ENCODE measurements around the gene PDE4C. TPM values are rescaled to one million over a fixed set of nuclear protein-coding genes. Genes with fewer than 3 reads are reported as not detected.

Gene PDE4C
- total RNA-seq, 2 experiments from 2014 or later: 1.4 TPM; not detected in 1

DNA sequence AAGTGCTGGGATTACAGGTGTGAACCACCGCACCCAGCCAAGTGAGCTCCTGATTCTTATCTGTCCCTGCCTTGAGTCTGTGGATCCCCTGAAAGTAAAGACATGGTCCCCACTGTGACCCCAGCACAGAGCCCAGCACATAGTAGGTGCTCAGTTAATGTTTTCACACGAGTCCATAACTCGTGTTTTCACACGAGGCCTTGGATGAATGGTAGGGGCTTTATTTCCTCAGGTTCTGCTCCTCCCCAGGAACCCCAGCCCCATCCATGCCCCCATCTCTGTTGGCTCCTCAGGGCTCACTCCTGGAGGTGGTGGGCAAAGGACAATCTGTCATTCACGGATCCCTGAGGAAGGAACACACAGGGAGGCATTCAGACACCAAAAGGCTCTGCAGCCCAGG, 23.6 kb upstream of the PDE4C start:
- Histone ChIP-seq H3K9me2 (ENCODE audit: insufficient read depth, low read length) (no peaks in the 10 kb centered on the region), H3K9me3 (ENCODE audit: low read length) (no peaks in the 10 kb centered on the region), H3K27ac (ENCODE audit: low read depth, low read length, poor library complexity, severe bottlenecking) (no peak overlapping the region), H4K20me1 (ENCODE audit: insufficient read depth, low read length) (no peaks in the 10 kb centered on the region), H3K79me2 (ENCODE audit: insufficient read depth, low read depth, low read length) (no peaks in the 10 kb centered on the region), H3K36me3 (ENCODE audit: insufficient read depth, low read length) (no peaks in the 10 kb centered on the region), H3K4me3 (ENCODE audit: low read depth, low read length, poor library complexity, severe bottlenecking) (no peak overlapping the region), H2AFZ (ENCODE audit: low read length) (no peak overlapping the region), H3K4me1 (ENCODE audit: insufficient read depth, low read length, poor library complexity, severe bottlenecking) (peaks cover 16% of the 10 kb centered on the region), H3K4me2 (ENCODE audit: low read length) (no peak overlapping the region)
- intact Hi-C loops (cut with micrococcal nuclease; ENCODE audit: unreplicated experiment): loop anchor here (2.0 kb wide), 1 partner anchor 21 kb away; no protein-coding TSS in a partner anchor
- BruUV-seq (replicated peaks): no TSS peak
- CTCF ChIA-PET (ENCODE audit: unreplicated experiment): interaction anchor here (0.6 kb wide), 1 partner anchor 116 kb away, joined by 3 read pairs; no protein-coding TSS in a partner anchor
- POLR2A ChIA-PET: interaction anchor here (0.7 to 1.0 kb wide), 2 partner anchors 40 to 53 kb away, joined by 4 to 5 read pairs; no protein-coding TSS in a partner anchor
- no peak for TF ChIP-seq EZH2phosphoT487 (IDR thresholded peaks at IDR 0.05; ENCODE audit: borderline replicate concordance, low read depth, low read length)
- TF ChIP-seq, protein P1, sequence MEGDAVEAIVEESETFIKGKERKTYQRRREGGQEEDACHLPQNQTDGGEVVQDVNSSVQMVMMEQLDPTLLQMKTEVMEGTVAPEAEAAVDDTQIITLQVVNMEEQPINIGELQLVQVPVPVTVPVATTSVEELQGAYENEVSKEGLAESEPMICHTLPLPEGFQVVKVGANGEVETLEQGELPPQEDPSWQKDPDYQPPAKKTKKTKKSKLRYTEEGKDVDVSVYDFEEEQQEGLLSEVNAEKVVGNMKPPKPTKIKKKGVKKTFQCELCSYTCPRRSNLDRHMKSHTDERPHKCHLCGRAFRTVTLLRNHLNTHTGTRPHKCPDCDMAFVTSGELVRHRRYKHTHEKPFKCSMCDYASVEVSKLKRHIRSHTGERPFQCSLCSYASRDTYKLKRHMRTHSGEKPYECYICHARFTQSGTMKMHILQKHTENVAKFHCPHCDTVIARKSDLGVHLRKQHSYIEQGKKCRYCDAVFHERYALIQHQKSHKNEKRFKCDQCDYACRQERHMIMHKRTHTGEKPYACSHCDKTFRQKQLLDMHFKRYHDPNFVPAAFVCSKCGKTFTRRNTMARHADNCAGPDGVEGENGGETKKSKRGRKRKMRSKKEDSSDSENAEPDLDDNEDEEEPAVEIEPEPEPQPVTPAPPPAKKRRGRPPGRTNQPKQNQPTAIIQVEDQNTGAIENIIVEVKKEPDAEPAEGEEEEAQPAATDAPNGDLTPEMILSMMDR (conservative IDR thresholded peaks at IDR 0.05; ENCODE audit: low read length): no peak
- no peak for DNase-seq (ENCODE audit: low spot score)

- intact Hi-C loops (cut with micrococcal nuclease; ENCODE audit: unreplicated experiment): no loop called here
Observed at GRCh38 chr19:18245297-18245696, 19.1 kb upstream of the PDE4C start.

GRCh38 chr19:18239303-18239702, 13.1 kb upstream of the PDE4C start:
- intact Hi-C loops (cut with micrococcal nuclease; ENCODE audit: unreplicated experiment): no loop called here
- no peak overlapping the region for H3K4me3 ChIP-seq (ENCODE audit: low read depth, low read length, poor library complexity, severe bottlenecking)
- BruUV-seq (replicated peaks): no TSS peak
- no peak for TF ChIP-seq EZH2phosphoT487 (IDR thresholded peaks at IDR 0.05; ENCODE audit: borderline replicate concordance, low read depth, low read length)
- TF ChIP-seq, protein P1 (conservative IDR thresholded peaks at IDR 0.05; ENCODE audit: low read length): no peak
- no peaks in the 10 kb centered on the region for H3K36me3 ChIP-seq (ENCODE audit: insufficient read depth, low read length)
- CTCF ChIA-PET (ENCODE audit: unreplicated experiment): no interaction called here
- H3K9me3 ChIP-seq (ENCODE audit: low read length): no peaks in the 10 kb centered on the region
- H2AFZ ChIP-seq (ENCODE audit: low read length): no peak overlapping the region
- H3K4me1 ChIP-seq (ENCODE audit: insufficient read depth, low read length, poor library complexity, severe bottlenecking): no peaks in the 10 kb centered on the region
- no peak overlapping the region for H3K4me2 ChIP-seq (ENCODE audit: low read length)
- no peaks in the 10 kb centered on the region for H3K79me2 ChIP-seq (ENCODE audit: insufficient read depth, low read depth, low read length)
- no peaks in the 10 kb centered on the region for H3K9me2 ChIP-seq (ENCODE audit: insufficient read depth, low read length)
- no peak for DNase-seq (ENCODE audit: low spot score)
- H3K27ac ChIP-seq (ENCODE audit: low read depth, low read length, poor library complexity, severe bottlenecking): no peak overlapping the region
- H4K20me1 ChIP-seq (ENCODE audit: insufficient read depth, low read length): no peaks in the 10 kb centered on the region
- POLR2A ChIA-PET: interaction anchor here (1.2 kb wide), 1 partner anchor 40 kb away, joined by 4 read pairs; no protein-coding TSS in a partner anchor

More at GRCh38 chr19:18245297-18245696, 19.1 kb upstream of the PDE4C start:
- H3K9me3 ChIP-seq (ENCODE audit: low read length): no peaks in the 10 kb centered on the region
- no peaks in the 10 kb centered on the region for H4K20me1 ChIP-seq (ENCODE audit: insufficient read depth, low read length)
- no peaks in the 10 kb centered on the region for H3K4me1 ChIP-seq (ENCODE audit: insufficient read depth, low read length, poor library complexity, severe bottlenecking)
- no peaks in the 10 kb centered on the region for H3K9me2 ChIP-seq (ENCODE audit: insufficient read depth, low read length)
- no TSS peak for BruUV-seq (replicated peaks)
- TF ChIP-seq EZH2phosphoT487 (IDR thresholded peaks at IDR 0.05; ENCODE audit: borderline replicate concordance, low read depth, low read length): no peak
- TF ChIP-seq, protein P1 (conservative IDR thresholded peaks at IDR 0.05; ENCODE audit: low read length): no peak
- no peak overlapping the region for H2AFZ ChIP-seq (ENCODE audit: low read length)
- CTCF ChIA-PET (ENCODE audit: unreplicated experiment): no interaction called here
- POLR2A ChIA-PET: interaction anchor here (0.6 to 0.8 kb wide), 2 partner anchors 9 to 102 kb away, joined by 3 to 4 read pairs; no protein-coding TSS in a partner anchor
- no peak overlapping the region for H3K4me3 ChIP-seq (ENCODE audit: low read depth, low read length, poor library complexity, severe bottlenecking)
- H3K27ac ChIP-seq (ENCODE audit: low read depth, low read length, poor library complexity, severe bottlenecking): no peak overlapping the region
- H3K4me2 ChIP-seq (ENCODE audit: low read length): no peak overlapping the region
- no peaks in the 10 kb centered on the region for H3K36me3 ChIP-seq (ENCODE audit: insufficient read depth, low read length)
- DNase-seq (ENCODE audit: low spot score): no peak
- no peaks in the 10 kb centered on the region for H3K79me2 ChIP-seq (ENCODE audit: insufficient read depth, low read depth, low read length)
